Measurements from ENCODE around the gene MAPK1.
"Not testable (repeated sequence)": the region's sequence is repeated elsewhere in the genome, so short reads cannot be mapped to it uniquely, and the experiment has no call there.

MAPK1 gene

GRCh38 chr22:21805325-21805724 lies 62.1 kb downstream of the MAPK1 start:
- not testable (repeated sequence) for H3K4me1 ChIP-seq (ENCODE audit: insufficient read depth, low read length); H3K9me3 ChIP-seq (ENCODE audit: control insufficient read depth, insufficient read depth, low read length); H3K9ac ChIP-seq (ENCODE audit: low read depth, low read length)
- peaks cover 21% of the 10 kb centered on the region for H3K36me3 ChIP-seq (ENCODE audit: insufficient read depth, low read length)

GRCh38 chr22:21803811-21804249 lies 63.6 kb downstream of the MAPK1 start:
- Histone ChIP-seq H3K36me3 (ENCODE audit: insufficient read depth, low read length) (peaks cover 26% of the 10 kb centered on the region), H3K4me1 (ENCODE audit: insufficient read depth, low read length) (no peaks in the 10 kb centered on the region), H3K9ac (ENCODE audit: low read depth, low read length) (no peak overlapping the region), H3K9me3 (ENCODE audit: control insufficient read depth, insufficient read depth, low read length) (no peaks in the 10 kb centered on the region)

- H3K4me1 ChIP-seq (ENCODE audit: insufficient read depth, low read length), result no peaks in the 10 kb centered on the region
- no peaks in the 10 kb centered on the region for H3K9me3 ChIP-seq (ENCODE audit: control insufficient read depth, insufficient read depth, low read length)
- H3K36me3 ChIP-seq (ENCODE audit: insufficient read depth, low read length), result peaks cover 30% of the 10 kb centered on the region
- H3K9ac ChIP-seq (ENCODE audit: low read depth, low read length), result no peak overlapping the region
These were observed 64.8 kb downstream of the MAPK1 start for GRCh38 chr22:21802673-21803072.

DNA sequence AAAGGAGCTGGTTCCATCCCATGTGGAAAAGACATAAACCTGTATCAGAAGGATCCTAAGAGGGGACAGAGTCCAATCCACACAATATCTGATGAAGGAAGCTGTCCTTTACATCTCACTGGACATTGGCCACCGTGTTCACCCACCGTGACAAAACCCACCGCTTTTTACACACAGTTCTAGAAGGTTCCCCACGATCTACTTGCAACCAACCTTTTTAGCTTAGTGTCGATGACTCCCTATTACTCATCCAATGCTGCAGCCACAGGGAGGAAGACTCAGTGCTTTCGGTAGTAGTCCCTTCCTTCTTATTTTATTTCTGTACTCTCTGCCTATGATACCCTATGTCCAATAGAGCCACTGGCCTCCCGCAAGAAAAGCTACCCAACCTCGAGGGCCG lies 65.4 kb downstream of the MAPK1 start:
- Histone ChIP-seq H3K9ac (ENCODE audit: low read depth, low read length) (no peak overlapping the region), H3K9me3 (ENCODE audit: control insufficient read depth, insufficient read depth, low read length) (no peaks in the 10 kb centered on the region), H3K4me1 (ENCODE audit: insufficient read depth, low read length) (no peaks in the 10 kb centered on the region), H3K36me3 (ENCODE audit: insufficient read depth, low read length) (peaks cover 27% of the 10 kb centered on the region)

DNA sequence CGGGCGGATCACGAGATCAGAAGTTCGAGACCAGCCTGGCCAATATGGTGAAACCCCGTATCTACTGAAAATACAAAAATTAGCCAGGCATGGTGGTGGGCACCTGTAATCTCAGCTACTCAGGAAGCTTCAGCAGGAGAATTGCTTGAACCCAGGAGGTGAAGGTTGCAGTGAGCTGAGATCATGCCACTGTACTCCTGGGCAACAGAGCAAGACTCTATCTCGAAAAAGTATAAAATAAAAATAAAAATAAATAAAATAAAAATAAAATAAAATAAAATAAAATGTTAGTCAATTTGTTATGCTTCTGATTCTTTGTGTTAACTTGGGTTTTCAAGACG lies 66.2 kb downstream of the MAPK1 start:
- H3K36me3 ChIP-seq (ENCODE audit: insufficient read depth, low read length), result peaks cover 29% of the 10 kb centered on the region
- H3K9me3 ChIP-seq (ENCODE audit: control insufficient read depth, insufficient read depth, low read length); H3K4me1 ChIP-seq (ENCODE audit: insufficient read depth, low read length); H3K9ac ChIP-seq (ENCODE audit: low read depth, low read length): not testable (repeated sequence)

- no peaks in the 10 kb centered on the region for H3K4me1 ChIP-seq (ENCODE audit: insufficient read depth, low read length)
- no peaks in the 10 kb centered on the region for H3K9me3 ChIP-seq (ENCODE audit: control insufficient read depth, insufficient read depth, low read length)
- H3K9ac ChIP-seq (ENCODE audit: low read depth, low read length), result no peak overlapping the region
- H3K36me3 ChIP-seq (ENCODE audit: insufficient read depth, low read length), result peaks cover 29% of the 10 kb centered on the region
These were observed 66.7 kb downstream of the MAPK1 start for GRCh38 chr22:21800552-21801303.

- H3K9ac ChIP-seq (ENCODE audit: low read depth, low read length), result no peak overlapping the region
- peaks cover 21% of the 10 kb centered on the region for H3K36me3 ChIP-seq (ENCODE audit: insufficient read depth, low read length)
- no peaks in the 10 kb centered on the region for H3K4me1 ChIP-seq (ENCODE audit: insufficient read depth, low read length)
- H3K9me3 ChIP-seq (ENCODE audit: control insufficient read depth, insufficient read depth, low read length), result no peaks in the 10 kb centered on the region
These were observed 69.8 kb downstream of the MAPK1 start for GRCh38 chr22:21797444-21798221.

- peaks cover 19% of the 10 kb centered on the region for H3K36me3 ChIP-seq (ENCODE audit: insufficient read depth, low read length)
- H3K4me1 ChIP-seq (ENCODE audit: insufficient read depth, low read length), result no peaks in the 10 kb centered on the region
- no peak overlapping the region for H3K9ac ChIP-seq (ENCODE audit: low read depth, low read length)
- H3K9me3 ChIP-seq (ENCODE audit: control insufficient read depth, insufficient read depth, low read length), result no peaks in the 10 kb centered on the region
These were observed 70.6 kb downstream of the MAPK1 start for GRCh38 chr22:21796863-21797262.

DNA sequence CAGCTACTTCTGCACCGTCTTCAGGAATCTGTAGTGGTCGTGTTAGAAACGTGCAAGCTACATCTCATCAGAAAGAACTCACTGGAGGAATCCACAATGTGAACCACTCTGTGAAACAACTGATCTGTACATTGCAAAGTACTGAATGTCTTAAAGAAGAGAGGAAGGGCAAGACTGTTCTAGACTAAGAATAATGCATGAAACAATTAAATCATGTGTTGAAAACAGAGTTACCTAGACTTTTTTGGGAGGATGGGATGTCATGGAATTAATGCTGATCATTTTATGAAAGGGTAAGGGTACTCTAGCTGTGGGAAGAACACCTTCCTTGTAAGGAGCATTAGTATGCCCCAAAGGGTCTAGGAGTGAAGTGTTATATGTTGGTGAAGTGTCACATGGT lies 71.2 kb downstream of the MAPK1 start:
- H3K36me3 ChIP-seq (ENCODE audit: insufficient read depth, low read length), result peaks cover 15% of the 10 kb centered on the region
- no peak overlapping the region for H3K9ac ChIP-seq (ENCODE audit: low read depth, low read length)
- no peaks in the 10 kb centered on the region for H3K9me3 ChIP-seq (ENCODE audit: control insufficient read depth, insufficient read depth, low read length)

GRCh38 chr22:21793716-21794115 lies 73.7 kb downstream of the MAPK1 start:
- H3K4me1 ChIP-seq (ENCODE audit: insufficient read depth, low read length); H3K9me3 ChIP-seq (ENCODE audit: control insufficient read depth, insufficient read depth, low read length): not testable (repeated sequence)
- peaks cover 10% of the 10 kb centered on the region for H3K36me3 ChIP-seq (ENCODE audit: insufficient read depth, low read length)

More for the DNA sequence above, 71.2 kb downstream of the MAPK1 start:
- no peaks in the 10 kb centered on the region for H3K4me1 ChIP-seq (ENCODE audit: insufficient read depth, low read length)

DNA sequence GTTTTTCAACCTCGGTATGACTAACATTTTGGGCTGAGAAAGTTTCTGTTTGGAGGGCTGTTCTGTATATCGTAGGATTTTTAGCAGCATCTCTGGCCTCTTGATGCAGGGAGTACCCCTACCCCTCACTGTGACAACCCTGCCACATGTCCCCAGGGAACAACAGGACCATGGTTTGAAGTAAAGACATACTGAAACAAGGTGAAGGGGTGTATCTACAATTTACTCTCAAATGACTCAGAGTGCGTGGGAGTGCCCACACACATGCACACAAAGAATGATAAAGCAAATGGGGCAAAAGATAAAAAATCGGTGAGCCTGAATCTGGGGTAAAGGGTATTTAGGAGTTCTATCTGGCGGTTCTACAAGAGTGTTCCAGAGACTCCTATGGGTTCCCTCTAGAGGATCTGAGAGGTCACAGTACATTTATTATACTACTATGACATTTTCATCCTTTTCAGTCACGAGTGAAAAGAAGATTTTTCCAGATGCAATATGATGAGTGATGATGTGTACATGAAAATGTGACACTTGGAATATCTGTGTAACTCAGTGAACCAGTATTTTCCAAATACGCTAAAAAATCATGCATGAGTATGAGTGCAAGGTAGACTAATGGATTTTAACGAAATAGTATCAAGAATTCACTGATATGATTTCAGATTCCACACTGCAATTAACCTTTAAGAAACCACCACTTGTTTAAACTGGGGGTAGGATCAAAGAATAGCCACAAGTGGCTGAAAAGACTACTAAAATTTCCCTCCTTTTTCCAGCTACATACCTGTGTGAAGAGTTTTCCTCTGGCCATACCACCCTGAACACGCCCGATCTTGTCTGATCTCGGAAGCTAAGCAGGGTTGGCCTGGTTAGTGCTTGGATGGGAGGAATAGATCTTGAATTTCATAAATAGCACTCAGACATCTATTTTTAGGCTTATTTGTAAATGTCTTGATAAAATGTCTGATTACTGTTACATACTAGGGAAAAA lies 75.5 kb downstream of the MAPK1 start:
- Histone ChIP-seq H3K4me1 (ENCODE audit: insufficient read depth, low read length) (no peaks in the 10 kb centered on the region), H3K36me3 (ENCODE audit: insufficient read depth, low read length) (peaks cover 11% of the 10 kb centered on the region), H3K9ac (ENCODE audit: low read depth, low read length) (no peak overlapping the region), H3K9me3 (ENCODE audit: control insufficient read depth, insufficient read depth, low read length) (no peaks in the 10 kb centered on the region)

More at GRCh38 chr22:21793716-21794115, 73.7 kb downstream of the MAPK1 start:
- H3K9ac ChIP-seq (ENCODE audit: low read depth, low read length), result not testable (repeated sequence)

DNA sequence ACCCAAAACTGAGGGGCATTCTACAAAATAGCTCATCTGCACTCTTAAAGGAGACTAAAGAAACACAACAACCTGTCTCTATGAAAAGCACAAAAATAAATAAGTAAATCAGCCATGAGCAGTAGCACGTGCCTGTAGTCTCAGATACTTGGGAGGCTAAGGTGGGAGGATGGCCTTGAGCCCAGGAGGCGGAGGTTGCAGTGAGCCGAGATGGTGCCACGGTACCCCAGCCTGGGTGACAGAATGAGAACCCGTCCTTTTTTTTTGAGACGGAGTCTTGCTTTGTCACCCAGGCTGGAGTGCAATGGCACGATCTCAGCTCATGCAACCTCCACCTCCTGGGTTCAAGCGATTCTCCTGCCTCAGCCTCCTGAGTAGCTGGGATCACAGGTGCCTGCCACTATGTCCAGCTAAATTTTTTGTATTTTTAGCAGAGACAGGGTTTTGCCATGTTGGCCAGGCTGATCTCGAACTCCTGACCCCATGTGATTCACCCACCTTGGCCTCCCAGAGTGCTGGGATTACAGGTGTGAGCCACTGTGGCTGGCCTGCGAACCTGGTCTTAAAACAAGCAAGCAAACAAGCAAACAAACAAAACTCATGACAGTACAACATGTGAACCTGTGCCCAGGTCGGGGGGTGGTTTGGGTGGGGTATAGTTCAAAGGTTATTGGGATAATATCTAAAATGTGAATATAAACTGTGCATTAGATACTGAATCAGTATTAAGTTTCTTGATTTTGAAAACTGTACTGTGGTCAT lies 76.4 kb downstream of the MAPK1 start:
- not testable (repeated sequence) for H3K4me1 ChIP-seq (ENCODE audit: insufficient read depth, low read length); H3K9me3 ChIP-seq (ENCODE audit: control insufficient read depth, insufficient read depth, low read length); H3K36me3 ChIP-seq (ENCODE audit: insufficient read depth, low read length); H3K9ac ChIP-seq (ENCODE audit: low read depth, low read length)

- Histone ChIP-seq H3K36me3 (ENCODE audit: insufficient read depth, low read length) (peaks cover 8% of the 10 kb centered on the region), H3K4me1 (ENCODE audit: insufficient read depth, low read length) (no peaks in the 10 kb centered on the region), H3K9ac (ENCODE audit: low read depth, low read length) (no peak overlapping the region), H3K9me3 (ENCODE audit: control insufficient read depth, insufficient read depth, low read length) (no peaks in the 10 kb centered on the region)
These were observed 77.1 kb downstream of the MAPK1 start for GRCh38 chr22:21790359-21790758.

DNA sequence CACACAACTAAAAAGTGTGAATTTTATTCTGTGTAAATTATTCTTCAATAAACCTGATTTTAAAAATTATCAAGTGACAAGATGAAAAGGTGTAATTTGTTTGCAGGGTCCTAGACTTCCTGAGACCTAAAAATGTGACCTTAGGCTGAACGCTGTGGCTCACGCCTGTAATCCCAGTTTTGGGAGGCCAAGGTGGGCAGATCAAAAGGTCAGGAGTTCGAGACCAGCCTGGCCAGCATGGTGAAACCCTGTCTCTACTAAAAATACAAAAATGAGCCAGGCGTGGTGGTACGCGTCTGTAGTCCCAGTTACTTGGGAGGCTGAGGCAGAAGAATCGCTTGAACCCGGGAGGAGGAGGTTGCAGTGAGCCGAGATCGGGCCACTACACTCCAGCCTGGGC lies 79.9 kb downstream of the MAPK1 start:
- H3K36me3 ChIP-seq (ENCODE audit: insufficient read depth, low read length), result peaks cover 11% of the 10 kb centered on the region
- H3K9me3 ChIP-seq (ENCODE audit: control insufficient read depth, insufficient read depth, low read length); H3K9ac ChIP-seq (ENCODE audit: low read depth, low read length); H3K4me1 ChIP-seq (ENCODE audit: insufficient read depth, low read length): not testable (repeated sequence)
